Measurements from ENCODE around the gene KCNQ1. TPM values are rescaled to one million over a fixed set of nuclear protein-coding genes. Genes with fewer than 3 reads are reported as not detected.

KCNQ1 gene
- total and polyA plus RNA-seq, 2 experiments from 2014 or later = 0.45 to 0.87 TPM

- ATAC-seq = no peak; the same call in 2 of the 3 replicates
- Histone ChIP-seq H3K27ac (ENCODE audit: low read depth) (no peak overlapping the region), H3K79me2 (replicated peaks; ENCODE audit: insufficient read depth) (no peaks in the 10 kb centered on the region), H2AFZ (peak overlapping the region; percentile 63; the same call in 1 of the 2 replicates), H4K20me1 (replicated peaks; ENCODE audit: insufficient read depth) (no peaks in the 10 kb centered on the region), H3K4me3 (no peak overlapping the region), H3F3A (replicated peaks; ENCODE audit: low read depth) (no peaks in the 10 kb centered on the region), H3K27me3 (ENCODE audit: insufficient read depth) (peaks cover 4% of the 10 kb centered on the region; the same call in 1 of the 2 replicates), H3K9me2 (ENCODE audit: insufficient read depth) (no peaks in the 10 kb centered on the region), H3K4me2 (no peak overlapping the region), H3K36me3 (ENCODE audit: insufficient read depth) (no peaks in the 10 kb centered on the region), H3K4me1 (ENCODE audit: insufficient read depth) (no peaks in the 10 kb centered on the region; the same call in 1 of the 2 replicates)
- peaks cover 42% of the 10 kb centered on the region for H3K27me3 Mint-ChIP-seq (ENCODE audit: insufficient read depth, low read depth, poor library complexity)
- H3K4me1 Mint-ChIP-seq = peaks cover 14% of the 10 kb centered on the region
- H3K4me3 Mint-ChIP-seq = no peak overlapping the region
- TF ChIP-seq ETS1 (IDR thresholded peaks at IDR 0.05) = no peak
- no peak for TF ChIP-seq STAT1 (IDR thresholded peaks at IDR 0.05; ENCODE audit: unreplicated experiment)
- TF ChIP-seq NANOG (IDR thresholded peaks at IDR 0.05; ENCODE audit: borderline replicate concordance) = no peak
- no peak for TF ChIP-seq CTCF (conservative IDR thresholded peaks at IDR 0.05; ENCODE audit: low read depth in 2 of 2)
- no peak for TF ChIP-seq ZNF114 (CRISPR knock-in tag; IDR thresholded peaks at IDR 0.05)
- no peak for TF ChIP-seq REST (IDR thresholded peaks at IDR 0.05; ENCODE audit: unreplicated experiment)
- no peak for TF ChIP-seq JUNB (IDR thresholded peaks at IDR 0.05; ENCODE audit: unreplicated experiment)
- TF ChIP-seq POLR2AphosphoS5 (IDR thresholded peaks at IDR 0.05; ENCODE audit: low read depth) = no peak
- no peak for TF ChIP-seq CREB1 (CRISPR knock-in tag; IDR thresholded peaks at IDR 0.05; ENCODE audit: low read depth)
- no peak for TF ChIP-seq ZNF331 (CRISPR knock-in tag; IDR thresholded peaks at IDR 0.05; ENCODE audit: low read depth)
- TF ChIP-seq EZH2phosphoT487 (IDR thresholded peaks at IDR 0.05; ENCODE audit: unreplicated experiment) = no peak
- H3K9me3 Mint-ChIP-seq = peaks cover 48% of the 10 kb centered on the region
- no peak overlapping the region for H3K27ac Mint-ChIP-seq
- no peak for DNase-seq (ENCODE audit: low spot score)
- peaks cover 33% of the 10 kb centered on the region for H3K36me3 Mint-ChIP-seq (ENCODE audit: low read depth)
These were observed 381.9 kb downstream of the KCNQ1 start for GRCh38 chr11:2826679-2827056.

All from GM23338 (cell line).